ENCODE data around the gene APBA2. TPM values are rescaled to one million over a fixed set of nuclear protein-coding genes. Genes with fewer than 3 reads are reported as not detected.

APBA2 gene
- total RNA-seq, 1 experiment from 2014 or later: 27.6 TPM

- in situ Hi-C loops (cut with HindIII; ENCODE audit: low sequenced_read_pairs): no loop called here
- DNase-seq (ENCODE audit: low spot score): no peak
These were observed 43.4 kb downstream of the APBA2 start for GRCh38 chr15:28929200-28929599.

DNA sequence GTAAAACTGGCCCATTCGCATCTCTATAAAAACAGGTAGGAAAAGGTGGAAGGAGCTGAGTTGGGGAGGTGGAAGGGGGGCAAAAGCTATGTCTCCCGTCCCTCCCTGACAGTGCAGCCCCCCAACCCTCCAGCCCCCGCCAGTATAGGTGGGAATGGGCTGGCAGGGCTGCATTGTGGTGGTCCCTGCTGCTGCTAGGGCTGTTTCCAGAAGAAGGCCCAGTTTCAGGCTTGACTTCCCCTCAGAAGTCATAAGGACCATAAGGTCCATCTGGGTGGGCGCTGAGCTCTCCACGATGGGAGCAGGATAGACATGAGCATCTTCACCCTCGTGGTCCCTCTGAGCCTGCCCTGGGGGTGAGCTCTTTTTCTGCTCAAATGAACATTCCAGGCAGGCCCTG, 44.2 kb downstream of the APBA2 start:
- DNase-seq (ENCODE audit: low spot score): no peak
- in situ Hi-C loops (cut with HindIII; ENCODE audit: low sequenced_read_pairs): no loop called here

GRCh38 chr15:28930476-28931291, 44.9 kb downstream of the APBA2 start:
- in situ Hi-C loops (cut with HindIII; ENCODE audit: low sequenced_read_pairs): no loop called here
- no peak for DNase-seq (ENCODE audit: low spot score)

- DNase-seq (ENCODE audit: low spot score): no peak
- in situ Hi-C loops (cut with HindIII; ENCODE audit: low sequenced_read_pairs): no loop called here
These were observed 46.1 kb downstream of the APBA2 start for GRCh38 chr15:28931828-28932227.

DNA sequence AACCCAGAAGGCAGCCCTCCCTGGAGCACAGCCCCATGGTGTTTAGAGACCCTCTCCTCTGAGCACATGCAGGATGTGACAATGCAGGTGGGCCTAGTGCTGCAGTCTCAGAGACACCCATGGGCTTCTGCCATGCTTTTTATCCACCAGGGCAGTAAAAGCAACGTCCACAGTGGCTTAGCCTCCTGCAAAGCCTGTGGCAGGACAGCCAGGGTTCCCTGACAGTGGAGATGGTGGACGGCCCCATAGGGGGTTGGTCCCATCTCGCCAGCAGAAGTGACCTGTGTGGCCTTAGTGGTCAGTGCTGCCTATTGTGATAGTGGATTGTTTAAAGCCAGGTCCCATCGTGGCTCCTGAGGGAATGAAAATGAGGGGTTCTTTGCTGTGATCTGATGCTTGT, 46.6 kb downstream of the APBA2 start:
- DNase-seq (ENCODE audit: low spot score): no peak
- in situ Hi-C loops (cut with HindIII; ENCODE audit: low sequenced_read_pairs): no loop called here

- DNase-seq (ENCODE audit: low spot score): peak; percentile 48
- in situ Hi-C loops (cut with HindIII; ENCODE audit: low sequenced_read_pairs): no loop called here
These were observed 48.1 kb downstream of the APBA2 start for GRCh38 chr15:28933710-28934445.

DNA sequence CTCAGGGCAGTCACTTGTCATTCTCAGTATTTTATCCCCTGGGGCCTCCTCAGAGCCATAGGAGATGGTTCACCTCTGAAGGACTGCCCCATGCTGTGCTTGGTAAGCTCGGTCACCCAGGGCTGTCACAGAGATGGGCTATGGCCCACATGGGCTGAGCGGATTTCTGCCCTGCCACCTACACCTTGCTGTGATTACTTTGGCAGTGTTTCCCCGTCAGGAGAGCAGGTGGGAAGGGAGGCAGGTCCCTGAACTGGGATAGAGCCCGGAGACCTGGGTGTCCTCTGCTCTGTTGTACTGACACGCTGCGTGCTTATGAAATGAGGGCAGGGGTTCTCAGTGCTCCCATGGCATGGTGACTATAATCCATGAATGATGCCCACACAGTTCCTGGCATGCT, 48.9 kb downstream of the APBA2 start:
- DNase-seq (ENCODE audit: low spot score): peak; percentile 66
- in situ Hi-C loops (cut with HindIII; ENCODE audit: low sequenced_read_pairs): no loop called here

DNA sequence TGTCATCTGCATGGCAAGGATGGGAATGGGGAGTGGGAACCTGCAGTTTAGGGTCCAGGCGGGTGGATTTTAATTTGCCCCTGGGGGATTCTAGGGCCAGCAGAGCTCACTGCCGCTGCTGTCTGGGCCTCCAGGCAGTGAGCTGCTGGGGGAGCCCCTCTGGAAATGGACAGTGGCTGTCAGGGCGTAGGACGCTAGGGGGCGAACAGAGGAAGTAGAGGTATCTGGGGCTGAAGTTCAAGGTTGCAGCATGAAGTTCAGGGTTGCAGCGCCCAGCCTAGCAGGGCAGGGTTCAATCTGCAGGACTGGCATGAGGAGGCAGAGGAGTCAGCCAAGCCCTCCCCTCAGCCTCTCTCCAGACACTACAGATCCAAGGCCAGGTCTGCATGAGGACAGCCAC, 49.5 kb downstream of the APBA2 start:
- no peak for DNase-seq (ENCODE audit: low spot score)
- in situ Hi-C loops (cut with HindIII; ENCODE audit: low sequenced_read_pairs): no loop called here

- DNase-seq (ENCODE audit: low spot score): no peak
- in situ Hi-C loops (cut with HindIII; ENCODE audit: low sequenced_read_pairs): no loop called here
These were observed 50.3 kb downstream of the APBA2 start for GRCh38 chr15:28936081-28936480.

DNA sequence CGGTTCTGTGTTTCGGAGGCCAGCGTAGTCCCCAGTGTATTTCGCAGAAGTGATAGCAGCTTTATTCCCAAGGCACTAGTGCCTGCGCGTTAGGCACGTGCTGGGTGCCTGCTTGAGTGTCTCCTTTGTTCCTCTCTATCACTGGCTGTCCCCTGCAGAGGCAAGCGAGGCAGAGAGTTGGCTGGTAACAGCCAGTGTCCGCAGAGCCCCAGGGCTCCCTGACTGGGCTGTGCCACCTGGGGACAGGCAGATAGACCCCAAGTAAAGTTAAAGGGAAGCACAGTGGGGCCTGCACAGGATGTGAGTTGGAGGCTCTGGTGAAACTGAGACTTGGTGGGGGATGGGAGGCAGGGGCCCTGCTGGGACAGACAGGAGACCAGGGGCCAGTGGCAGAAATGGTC, 50.7 kb downstream of the APBA2 start:
- DNase-seq (ENCODE audit: low spot score): no peak
- in situ Hi-C loops (cut with HindIII; ENCODE audit: low sequenced_read_pairs): no loop called here

DNA sequence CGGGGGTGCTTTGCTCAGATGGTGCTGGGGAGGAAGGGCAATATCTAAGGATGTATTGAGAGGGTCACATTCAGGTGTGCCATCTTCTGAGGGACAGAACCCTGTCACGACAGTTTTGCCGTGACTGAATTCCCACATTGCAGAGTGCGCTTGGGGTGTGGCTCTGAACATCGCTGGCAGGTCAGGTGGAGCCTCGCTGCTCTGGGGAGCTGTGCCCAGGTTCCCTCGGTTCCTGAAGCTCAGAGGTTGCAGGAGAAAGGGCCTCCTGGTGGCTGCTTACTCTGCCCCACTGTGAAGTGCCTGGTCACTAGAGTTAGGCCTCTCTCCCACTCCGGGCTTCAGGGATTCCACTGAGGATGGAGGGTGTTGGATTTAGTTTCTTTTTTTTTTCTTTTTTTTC, 51.5 kb downstream of the APBA2 start:
- in situ Hi-C loops (cut with HindIII; ENCODE audit: low sequenced_read_pairs): no loop called here
- no peak for DNase-seq (ENCODE audit: low spot score)

- in situ Hi-C loops (cut with HindIII; ENCODE audit: low sequenced_read_pairs): no loop called here
- no peak for DNase-seq (ENCODE audit: low spot score)
These were observed 56.3 kb downstream of the APBA2 start for GRCh38 chr15:28942046-28942445.

DNA sequence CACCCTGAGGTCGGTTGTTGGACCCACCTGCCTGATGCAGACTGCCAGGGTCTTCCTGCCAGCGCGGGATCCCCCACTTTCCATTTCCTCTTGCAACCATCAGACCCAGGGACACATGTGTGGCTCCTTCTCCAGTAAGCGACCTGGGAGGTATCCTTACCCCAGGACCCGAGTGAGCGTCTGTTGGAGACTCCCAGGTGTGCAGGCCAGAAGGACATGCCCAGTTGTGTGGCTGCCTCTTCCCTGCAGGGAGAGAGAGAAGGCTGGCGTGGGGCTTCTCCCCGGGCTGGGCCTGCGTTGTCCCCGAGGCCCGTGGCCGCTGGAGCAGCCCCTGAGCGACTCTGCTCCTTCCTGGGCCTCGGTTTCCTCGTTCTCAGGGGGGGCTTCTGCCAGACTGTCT, 56.8 kb downstream of the APBA2 start:
- DNase-seq (ENCODE audit: low spot score): no peak
- in situ Hi-C loops (cut with HindIII; ENCODE audit: low sequenced_read_pairs): no loop called here

GRCh38 chr15:28943146-28943545, 57.4 kb downstream of the APBA2 start:
- no peak for DNase-seq (ENCODE audit: low spot score)
- in situ Hi-C loops (cut with HindIII; ENCODE audit: low sequenced_read_pairs): no loop called here

- in situ Hi-C loops (cut with HindIII; ENCODE audit: low sequenced_read_pairs): no loop called here
- no peak for DNase-seq (ENCODE audit: low spot score)
These were observed 57.9 kb downstream of the APBA2 start for GRCh38 chr15:28943611-28944230.

DNA sequence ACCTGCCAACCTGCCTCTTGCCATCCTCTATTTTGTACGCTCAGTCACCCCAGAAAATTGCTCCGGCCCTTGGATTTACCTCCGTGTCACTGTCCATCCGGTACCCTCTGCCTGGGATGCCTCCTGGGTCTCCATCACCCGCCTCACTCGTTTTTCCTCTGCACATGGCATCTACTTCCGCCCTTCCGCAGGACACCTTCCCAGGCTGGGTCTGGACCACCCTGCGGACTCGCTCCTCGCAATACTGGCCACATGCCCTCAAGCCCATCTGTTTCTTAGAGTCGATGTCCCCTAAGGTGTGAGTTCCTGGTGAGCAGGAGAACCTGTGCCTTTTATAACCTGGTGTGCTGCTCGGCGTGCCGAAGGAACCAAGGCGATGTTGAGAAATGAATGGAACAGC, 58.5 kb downstream of the APBA2 start:
- in situ Hi-C loops (cut with HindIII; ENCODE audit: low sequenced_read_pairs): no loop called here
- DNase-seq (ENCODE audit: low spot score): peak; percentile 66

DNA sequence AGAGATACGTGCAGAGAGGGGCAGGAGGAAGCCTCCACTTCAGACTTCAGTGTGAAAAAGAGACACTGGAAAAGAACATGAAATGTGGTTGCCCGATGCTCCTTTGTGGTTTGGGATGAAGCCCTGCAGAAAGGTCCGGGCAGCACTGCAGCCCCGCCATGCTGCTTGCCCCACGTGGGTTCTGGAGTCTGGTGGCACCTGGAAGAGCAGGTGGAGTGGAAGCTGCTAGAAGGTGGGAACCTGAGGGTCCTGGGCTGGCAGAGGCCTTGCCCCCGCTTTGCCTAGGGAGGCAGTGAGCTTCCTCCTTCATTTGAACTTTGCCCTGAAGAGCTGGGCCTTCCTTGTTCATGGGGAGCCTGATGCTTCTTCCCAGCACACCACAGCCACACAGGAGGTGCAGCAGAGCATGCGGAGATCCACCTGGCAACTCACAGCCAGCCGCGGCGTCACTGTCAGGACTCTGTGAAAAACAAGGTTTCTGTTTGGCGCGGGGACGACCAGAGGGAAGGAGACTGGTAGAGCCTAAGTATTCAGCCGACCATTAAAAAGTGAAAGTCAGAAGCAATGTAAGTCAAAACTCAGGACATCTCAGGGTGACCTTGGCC, 59.0 kb downstream of the APBA2 start:
- in situ Hi-C loops (cut with HindIII; ENCODE audit: low sequenced_read_pairs): no loop called here
- DNase-seq (ENCODE audit: low spot score): peak; percentile 53

- in situ Hi-C loops (cut with HindIII; ENCODE audit: low sequenced_read_pairs): no loop called here
- no peak for DNase-seq (ENCODE audit: low spot score)
These were observed 60.0 kb downstream of the APBA2 start for GRCh38 chr15:28945626-28946230.

DNA sequence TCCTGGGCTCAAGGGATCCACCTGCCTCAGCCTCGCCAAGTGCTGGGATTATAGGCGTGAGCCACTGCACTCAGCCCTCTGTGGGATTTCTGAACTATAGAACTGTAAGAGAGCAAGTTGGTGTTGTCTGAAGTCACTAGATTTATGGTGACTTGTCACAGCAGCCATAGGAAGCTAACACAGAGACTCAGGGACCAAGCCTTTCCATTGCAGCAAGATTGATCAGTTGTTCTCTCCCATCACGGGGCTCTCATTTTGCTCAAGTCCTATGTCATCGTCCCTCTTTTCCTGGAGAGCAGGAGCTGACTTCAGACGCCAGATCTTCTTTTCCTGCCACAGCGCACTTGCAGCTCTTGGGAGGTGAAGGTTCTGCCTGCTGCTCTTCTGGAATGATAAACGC, 61.0 kb downstream of the APBA2 start:
- in situ Hi-C loops (cut with HindIII; ENCODE audit: low sequenced_read_pairs): no loop called here
- no peak for DNase-seq (ENCODE audit: low spot score)
